ENCODE results near the gene OR2B2.
A peak's percentile ranks its signal among the peaks of the same experiment; 100 is the strongest.
"Not testable (repeated sequence)": the region's sequence is repeated elsewhere in the genome, so short reads cannot be mapped to it uniquely, and the experiment has no call there.

Gene OR2B2

GRCh38 chr6:27911956-27912446, at the start of gene OR2B2:
Gene OR2B2, minus strand, starts transcription at chr6:27912396. Its CDS starts 77 bp downstream, at chr6:27912319.
- DNase-seq: no peak

GRCh38 chr6:27957516-27957915, 45.3 kb upstream of the OR2B2 start:
- no peak for DNase-seq

GRCh38 chr6:27956941-27957340, 44.7 kb upstream of the OR2B2 start, which contains the start of gene OR2B6:
Gene OR2B6, plus strand, starts transcription at chr6:27957241. Its CDS starts 0 bp downstream, at chr6:27957241.
- no peak for DNase-seq

GRCh38 chr6:27951040-27951439, 38.8 kb upstream of the OR2B2 start:
- DNase-seq: no peak

GRCh38 chr6:27948237-27948636, 36.0 kb upstream of the OR2B2 start:
- DNase-seq: no peak

GRCh38 chr6:27943072-27943471, 30.9 kb upstream of the OR2B2 start:
- not testable (repeated sequence) for DNase-seq

- no peak for DNase-seq
These were observed 28.6 kb upstream of the OR2B2 start for GRCh38 chr6:27940766-27941165.

- no peak for DNase-seq
These were observed 19.0 kb upstream of the OR2B2 start for GRCh38 chr6:27931209-27931608.

- DNase-seq: not testable (repeated sequence)
These were observed 17.7 kb upstream of the OR2B2 start for GRCh38 chr6:27929930-27930329.

GRCh38 chr6:27928041-27928440, 15.8 kb upstream of the OR2B2 start:
- DNase-seq: not testable (repeated sequence)

- no peak for DNase-seq
These were observed 12.0 kb upstream of the OR2B2 start for GRCh38 chr6:27924179-27924578.

GRCh38 chr6:27922949-27923348, 10.8 kb upstream of the OR2B2 start:
- no peak for DNase-seq

GRCh38 chr6:27908017-27908416, 4.2 kb downstream of the OR2B2 start:
- no peak for DNase-seq

GRCh38 chr6:27902335-27903314, 9.6 kb downstream of the OR2B2 start:
- DNase-seq: peak; percentile 89

- no peak for DNase-seq
These were observed 10.4 kb downstream of the OR2B2 start for GRCh38 chr6:27901801-27902200.

GRCh38 chr6:27900197-27900596, 12.0 kb downstream of the OR2B2 start:
- DNase-seq: not testable (repeated sequence)

GRCh38 chr6:27899543-27899942, 12.7 kb downstream of the OR2B2 start:
- DNase-seq: no peak

- DNase-seq: no peak
These were observed 14.5 kb downstream of the OR2B2 start for GRCh38 chr6:27897580-27898206.

GRCh38 chr6:27896398-27896796, 15.8 kb downstream of the OR2B2 start:
- DNase-seq: no peak

GRCh38 chr6:27894839-27895762, 17.1 kb downstream of the OR2B2 start:
- DNase-seq: peak; percentile 91

- DNase-seq: peak; percentile 94
These were observed 18.1 kb downstream of the OR2B2 start for GRCh38 chr6:27893836-27894807.
